GM18517 (cell line): ENCODE measurements around the gene LYPD4.

Experiments
- ATAC-seq: cut with Tn5 transposase; IDR thresholded peaks from one replicate; pipeline ENCODE4 v1.9.1; 2021; ENCODE audit warnings: mild to moderate bottlenecking, moderate library complexity; ENCODE audit not compliant: unreplicated experiment

LYPD4 gene

GRCh38 chr19:41844601-41845000, at the start of gene LYPD4:
LYPD4 (minus strand) TSS chr19:41844683; CDS start chr19:41839285, 5,398 bp downstream.
- ATAC-seq = no peak

DNA sequence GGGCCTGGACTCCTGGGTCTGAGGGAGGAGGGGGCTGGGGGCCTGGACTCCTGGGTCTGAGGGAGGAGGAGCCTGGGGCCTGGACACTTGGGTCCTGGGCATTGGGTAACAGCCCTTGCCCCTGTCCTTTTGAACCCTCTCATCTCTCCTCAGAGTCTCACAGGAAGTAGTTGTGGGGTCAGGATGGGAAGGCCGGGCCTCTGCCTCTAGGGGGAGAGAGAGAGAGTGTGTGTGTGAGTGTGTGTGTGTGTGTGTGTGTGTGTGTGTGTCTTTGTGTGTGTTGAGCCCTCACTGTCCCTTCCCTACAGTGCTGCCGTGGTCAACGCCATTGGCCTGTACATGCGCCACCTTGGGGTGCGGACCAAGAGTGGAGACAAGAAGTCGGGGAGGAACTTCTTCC, 49.4 kb upstream of the LYPD4 start:
- ATAC-seq = no peak

DNA sequence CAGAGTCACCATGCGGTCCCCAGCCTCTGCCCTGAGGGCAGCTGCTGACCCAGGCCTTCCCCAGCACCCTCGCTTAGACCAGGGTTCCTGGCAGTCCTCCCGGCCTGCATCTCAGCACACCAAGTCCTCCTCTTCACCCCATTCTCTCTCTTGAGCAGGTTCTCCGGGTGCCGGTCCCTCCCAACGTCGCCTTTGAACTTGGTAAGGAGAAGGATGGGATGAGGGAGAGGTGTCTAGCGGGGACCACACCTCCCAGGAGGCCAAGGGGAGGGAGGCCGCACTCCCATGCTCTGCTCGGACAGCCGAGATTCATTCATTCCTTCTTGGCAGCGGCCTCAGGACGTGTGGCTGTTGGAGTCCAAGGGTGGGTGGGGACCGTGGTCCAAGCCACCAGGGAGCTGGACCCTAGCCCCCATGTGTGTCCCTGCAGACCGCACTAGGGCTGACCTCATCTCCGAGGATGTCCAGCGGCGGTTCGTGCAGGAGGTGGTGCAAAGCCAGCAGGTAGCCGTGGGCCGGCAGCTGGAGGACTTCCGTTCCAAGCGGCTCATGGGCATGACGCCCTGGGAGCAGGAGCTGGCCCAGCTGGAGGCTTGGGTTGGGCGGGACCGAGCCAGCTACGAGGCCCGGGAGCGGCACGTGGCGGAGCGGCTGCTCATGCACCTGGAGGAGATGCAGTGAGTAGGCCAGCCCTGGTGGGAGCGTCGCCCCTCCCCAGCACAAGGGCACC, 47.9 kb upstream of the LYPD4 start:
- ATAC-seq = no peak

- no peak for ATAC-seq
Measured at GRCh38 chr19:41890936-41891335, 46.5 kb upstream of the LYPD4 start.

- no peak for ATAC-seq
Measured at GRCh38 chr19:41889896-41890295, 45.4 kb upstream of the LYPD4 start.

- no peak for ATAC-seq
Measured at GRCh38 chr19:41888926-41889325, 44.4 kb upstream of the LYPD4 start.

GRCh38 chr19:41887711-41888382, 43.4 kb upstream of the LYPD4 start:
- no peak for ATAC-seq

GRCh38 chr19:41886761-41887710, 42.6 kb upstream of the LYPD4 start:
- no peak for ATAC-seq

GRCh38 chr19:41883821-41884733, 39.6 kb upstream of the LYPD4 start:
- peak; percentile 69 for ATAC-seq

DNA sequence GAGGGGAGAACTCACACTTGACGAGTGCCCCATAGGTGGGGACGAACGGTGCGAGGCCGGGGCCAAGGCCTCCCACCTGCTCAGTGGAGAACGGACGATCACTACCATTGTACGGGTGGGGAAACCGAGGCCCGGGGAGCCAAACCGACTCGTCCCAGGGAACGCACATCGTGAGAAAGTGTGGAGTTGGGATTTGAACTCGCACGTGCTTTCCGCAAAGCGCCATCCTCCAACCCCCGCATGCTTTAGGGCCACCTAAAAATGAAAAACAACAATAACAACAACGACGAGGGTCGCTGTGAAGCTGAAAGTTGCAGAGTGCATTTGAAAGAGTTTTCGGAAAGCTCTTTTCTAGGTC, 39.0 kb upstream of the LYPD4 start:
- ATAC-seq = no peak

GRCh38 chr19:41882568-41883462, 38.3 kb upstream of the LYPD4 start, which contains the start of gene ARHGEF1:
ARHGEF1 (plus strand) TSS chr19:41883184; CDS start chr19:41888083, 4,899 bp downstream.
- no peak for ATAC-seq

- ATAC-seq = no peak
Measured at GRCh38 chr19:41880329-41880708, 35.8 kb upstream of the LYPD4 start.

DNA sequence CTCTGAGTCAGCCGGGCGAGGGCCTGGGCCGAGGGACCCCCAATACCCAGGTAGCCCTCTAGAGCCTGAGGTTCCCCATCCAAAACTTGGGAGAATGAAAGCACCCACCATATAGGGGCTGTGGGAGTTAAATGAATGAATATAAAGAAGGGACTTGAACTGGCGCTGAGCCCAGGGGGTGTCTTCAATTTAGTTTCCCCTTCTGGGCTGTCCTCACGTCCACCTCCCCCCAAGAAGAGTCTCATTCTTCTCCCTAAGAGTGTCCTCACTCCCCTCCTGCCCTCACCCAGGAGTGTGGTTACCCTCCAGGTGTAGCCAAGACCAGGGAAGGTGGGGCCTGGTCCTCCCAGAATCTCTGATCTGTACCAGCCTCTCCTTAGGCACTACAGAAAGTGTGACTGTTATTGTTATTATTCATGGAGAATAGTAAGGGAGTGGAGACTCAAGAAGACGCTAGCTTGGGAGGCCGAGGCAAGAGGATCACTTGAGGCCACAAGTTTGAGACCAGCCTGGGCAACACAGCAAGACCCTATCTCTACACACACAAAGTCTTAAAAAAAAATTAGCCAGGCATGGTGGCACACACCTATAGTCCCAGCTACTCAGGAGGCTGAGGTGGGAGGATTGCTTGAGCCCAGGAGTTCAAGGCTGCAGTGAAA, 35.3 kb upstream of the LYPD4 start:
- no peak for ATAC-seq

- ATAC-seq = no peak
Measured at GRCh38 chr19:41879080-41879479, 34.6 kb upstream of the LYPD4 start.

DNA sequence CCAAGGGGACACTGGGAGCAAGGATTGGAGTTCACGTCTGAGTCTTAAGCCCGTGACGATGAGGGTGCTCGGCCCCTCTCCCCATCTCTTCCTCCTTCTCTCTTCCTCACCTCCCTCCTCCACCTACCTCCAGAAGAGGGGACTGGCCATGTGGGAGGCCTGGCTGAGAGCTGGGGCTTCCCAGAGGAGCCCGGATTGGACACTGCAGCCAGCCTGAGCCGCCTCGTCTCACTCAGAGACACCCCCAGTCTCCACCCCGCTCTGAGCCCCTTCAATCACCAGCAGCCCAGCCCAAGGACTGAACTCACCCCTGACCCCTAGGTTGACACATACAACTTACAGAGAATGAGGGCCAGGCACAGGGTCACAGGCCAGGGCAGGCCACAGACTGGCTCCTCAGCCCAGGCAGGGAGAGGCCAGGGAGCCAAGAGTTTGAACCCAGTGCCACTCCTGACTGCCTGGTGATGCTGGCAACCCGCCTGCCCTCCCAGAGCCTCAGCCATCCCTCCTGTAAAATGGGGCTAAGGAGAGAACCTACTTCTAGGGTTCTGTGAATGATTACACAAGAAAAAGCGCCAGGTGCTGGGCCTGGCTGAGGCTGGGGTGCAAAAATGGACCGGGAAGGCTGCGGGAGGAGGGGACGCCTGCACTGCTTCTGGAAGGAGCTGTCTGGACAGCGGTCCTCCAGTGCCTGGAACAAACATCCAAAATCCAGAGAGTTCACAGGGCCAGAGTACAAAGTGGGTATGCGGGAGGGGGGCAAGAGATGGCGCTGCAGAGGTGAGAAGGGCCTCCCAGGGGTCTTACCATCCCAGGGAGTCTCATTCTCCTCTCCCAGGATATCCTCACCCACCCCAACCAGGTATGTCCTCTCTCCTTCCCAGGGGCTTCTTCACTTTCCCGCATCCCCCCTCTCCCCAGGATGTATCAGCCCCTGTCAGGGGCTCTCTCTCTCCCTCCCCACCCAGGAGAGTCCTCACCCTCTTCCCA, 33.7 kb upstream of the LYPD4 start:
- no peak for ATAC-seq

GRCh38 chr19:41876847-41877832, 32.7 kb upstream of the LYPD4 start, which contains the start of gene CD79A:
CD79A (plus strand) TSS chr19:41877279; CDS start chr19:41877305, 26 bp downstream.
- ATAC-seq = peak; percentile 63
